ENCODE measurements around the gene TUNAR. TPM values are rescaled to one million over a fixed set of nuclear protein-coding genes. Genes with fewer than 3 reads are reported as not detected.

The TUNAR gene
- total RNA-seq, 1 donor from 2014 or later = 0.48 TPM

DNA sequence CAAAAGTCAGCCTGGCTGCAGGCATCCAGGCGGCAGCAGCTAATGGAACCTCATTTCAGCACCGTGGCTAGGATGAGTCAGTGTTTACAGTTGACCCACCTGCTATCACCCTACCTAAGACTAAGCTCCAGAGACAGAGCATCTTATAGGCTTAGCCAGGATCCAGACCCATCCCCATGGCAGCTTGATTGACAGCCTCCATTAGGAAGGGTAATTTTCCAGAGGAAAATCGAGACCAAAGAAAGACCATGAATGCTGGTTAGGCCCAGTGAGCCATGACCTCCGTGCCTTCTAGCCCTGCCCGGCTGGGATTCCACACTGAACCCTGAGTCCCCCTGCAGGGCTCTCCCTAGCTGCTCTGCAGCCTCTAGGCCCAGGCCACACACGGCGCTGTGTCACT, 38.7 kb downstream of the TUNAR start:
- DNase-seq (ENCODE audit: low spot score) = no peak

DNA sequence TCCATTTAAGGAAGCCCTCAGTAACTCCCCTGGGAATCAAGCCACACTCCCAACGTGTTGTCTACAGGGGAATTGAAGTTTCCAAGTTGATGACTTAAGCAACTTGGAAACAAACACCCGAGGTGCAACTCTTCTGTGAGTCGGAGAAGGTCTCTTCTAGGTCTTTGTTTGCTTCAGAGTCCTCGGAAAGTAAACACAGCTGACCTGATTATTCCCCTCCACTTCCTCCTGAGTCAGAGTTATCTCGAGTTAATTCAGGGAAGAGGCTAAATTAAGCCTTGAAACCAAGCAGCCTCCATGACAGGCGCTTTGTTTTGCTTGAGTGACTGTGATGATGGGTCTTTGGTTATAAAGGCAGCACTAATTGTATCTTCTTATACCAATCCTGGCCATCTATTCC, 41.8 kb downstream of the TUNAR start:
- no peak for DNase-seq (ENCODE audit: low spot score)

DNA sequence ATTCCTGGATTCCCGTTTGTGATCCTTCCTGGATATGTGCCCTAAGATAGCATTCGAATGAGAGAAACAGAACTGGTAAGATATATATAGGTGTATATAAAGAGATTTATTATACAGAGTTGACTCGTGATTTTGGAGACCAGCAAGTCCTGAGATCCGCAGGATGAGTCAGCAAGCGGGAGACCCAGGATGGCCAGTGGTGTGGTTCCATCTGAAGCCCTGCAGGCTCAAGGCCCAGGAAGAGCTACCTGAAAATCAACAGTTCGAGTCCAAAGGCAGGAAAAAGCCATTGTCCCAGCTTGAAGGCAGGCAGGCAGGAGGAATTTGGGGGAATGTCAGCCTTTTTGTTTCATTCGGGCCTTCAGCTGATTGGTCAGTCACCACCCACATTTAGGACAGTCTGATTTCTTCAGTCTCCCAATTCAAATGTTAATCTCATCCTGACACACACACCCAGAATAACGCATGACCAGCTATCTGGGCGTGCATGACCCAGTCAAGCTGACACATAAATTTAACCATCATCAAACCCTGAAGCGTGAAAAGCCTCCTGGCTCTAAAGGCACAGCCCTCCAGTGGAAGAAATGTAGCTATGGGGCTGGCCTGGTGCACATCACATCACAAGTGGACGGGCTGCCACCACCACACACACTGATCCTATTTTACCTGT, 44.3 kb downstream of the TUNAR start:
- DNase-seq (ENCODE audit: low spot score) = no peak

DNA sequence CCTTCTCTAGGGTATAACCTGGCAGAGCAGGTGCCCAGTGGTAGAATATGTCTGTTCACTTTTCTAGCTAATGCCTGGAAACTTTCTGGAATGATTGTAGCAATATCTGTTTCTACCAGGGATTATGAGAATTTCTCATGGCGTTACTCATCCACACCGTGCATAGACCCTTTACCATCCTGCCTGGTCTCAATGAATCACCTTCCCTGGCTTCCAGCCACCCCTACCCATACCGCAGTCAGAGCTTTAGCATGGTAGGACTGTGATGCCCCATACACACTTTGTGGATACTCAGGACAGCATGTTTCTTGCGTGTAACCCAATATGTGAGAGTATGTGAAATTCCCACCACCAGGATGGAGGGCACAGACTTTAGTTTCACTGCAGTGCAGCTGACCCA, 45.4 kb downstream of the TUNAR start:
- DNase-seq (ENCODE audit: low spot score) = no peak

DNA sequence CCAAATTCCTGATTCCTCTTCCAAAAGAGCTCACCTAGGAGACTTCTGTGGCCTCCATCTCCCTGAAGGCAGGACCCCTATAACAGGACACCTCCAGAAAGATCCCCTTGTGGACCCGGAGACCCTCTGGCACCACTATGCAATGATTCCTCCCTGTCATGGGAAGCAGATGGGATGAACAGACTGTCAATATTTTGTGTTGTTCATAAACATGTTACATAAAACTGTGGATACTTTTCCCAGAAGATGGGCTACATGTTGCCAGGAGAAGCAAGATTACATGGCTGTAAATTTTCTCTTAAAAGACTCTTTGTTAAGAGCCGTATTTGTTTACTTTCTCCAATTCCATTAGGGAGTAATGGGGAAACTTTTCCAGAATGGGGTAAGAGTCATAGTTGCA, 52.1 kb downstream of the TUNAR start:
- no peak for DNase-seq (ENCODE audit: low spot score)

DNA sequence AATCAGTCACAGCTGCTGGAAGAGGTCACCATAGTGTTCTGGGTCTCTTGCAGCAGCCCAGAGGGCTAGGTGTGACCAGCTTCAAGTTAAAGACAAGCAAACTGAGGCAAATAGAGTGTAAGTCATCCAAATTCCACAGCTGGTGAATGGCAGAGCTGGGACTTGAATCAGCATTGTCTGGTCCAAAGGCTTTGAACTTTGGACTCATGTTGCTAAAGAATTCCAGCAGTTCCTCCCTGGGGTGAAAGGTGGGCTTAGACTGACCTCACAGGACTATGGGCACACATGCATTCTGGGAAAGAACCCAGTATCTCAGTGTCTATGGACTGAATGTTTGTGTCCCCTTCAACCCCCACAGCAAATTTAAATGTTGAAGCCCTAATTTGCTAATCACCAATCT, 54.8 kb downstream of the TUNAR start:
- DNase-seq (ENCODE audit: low spot score) = no peak

DNA sequence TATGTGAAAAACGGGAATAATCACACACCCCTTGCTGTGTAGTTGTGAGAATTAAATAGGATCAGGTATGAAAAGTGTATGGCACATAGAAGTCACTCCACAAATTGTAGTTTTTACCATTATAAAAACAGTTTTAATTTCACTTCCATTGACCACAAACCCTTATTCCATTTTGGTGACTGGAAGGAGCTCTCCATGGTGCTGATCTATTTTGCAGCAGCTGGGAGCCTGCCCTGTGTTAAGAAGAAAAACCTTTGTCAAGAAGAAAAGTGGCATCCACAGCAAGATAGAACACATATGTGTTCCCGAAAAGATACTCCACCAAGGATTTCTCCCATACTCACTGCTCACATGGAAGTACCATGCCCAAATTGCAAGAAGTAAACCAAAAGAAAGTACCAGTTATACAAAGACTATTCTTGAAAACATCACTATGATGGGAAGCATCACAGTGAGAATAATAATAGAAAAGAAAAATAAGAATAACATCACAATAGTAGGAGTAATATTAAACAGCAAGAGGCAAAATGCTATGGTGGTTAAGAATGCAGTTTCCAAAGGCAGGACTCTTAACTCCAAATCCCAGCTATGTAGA, 58.7 kb downstream of the TUNAR start:
- DNase-seq (ENCODE audit: low spot score) = peak; percentile 49

DNA sequence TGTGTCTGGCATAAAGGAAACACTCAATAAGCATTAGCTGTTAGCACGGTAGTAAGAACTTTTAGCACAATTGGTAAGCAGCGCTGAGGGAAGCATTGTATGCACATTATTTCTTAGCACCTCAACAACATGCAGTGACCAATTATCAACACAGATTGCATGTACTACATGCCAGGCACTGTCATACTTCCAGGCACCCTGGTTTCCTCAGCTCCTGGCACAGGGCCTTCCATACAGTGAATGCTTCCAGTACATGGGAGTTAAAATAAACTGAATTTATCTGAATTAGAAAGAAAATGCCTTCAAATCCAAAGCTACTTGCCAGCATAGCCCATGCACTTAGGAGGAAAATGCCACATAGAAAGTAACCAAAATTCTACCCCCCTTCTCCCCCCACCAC, 59.4 kb downstream of the TUNAR start:
- DNase-seq (ENCODE audit: low spot score) = no peak

DNA sequence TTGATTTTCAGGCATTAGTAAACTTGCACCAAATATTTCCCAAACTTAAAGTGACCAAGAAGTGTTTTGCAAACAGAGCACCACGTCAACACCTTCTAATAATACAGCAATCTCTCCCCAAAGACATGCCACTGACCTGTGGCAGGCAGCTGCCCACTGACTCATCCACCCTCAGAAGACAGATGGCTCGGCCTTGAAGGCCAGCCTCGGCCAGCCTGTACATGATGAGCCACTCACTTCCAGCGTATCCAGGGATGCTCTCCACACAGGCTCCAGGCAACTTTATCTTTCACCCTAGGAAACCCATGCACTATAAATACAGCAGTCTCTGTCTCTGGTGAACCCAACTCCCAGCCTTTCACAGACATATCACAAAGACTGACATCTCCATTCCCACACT, 62.7 kb downstream of the TUNAR start:
- no peak for DNase-seq (ENCODE audit: low spot score)

DNA sequence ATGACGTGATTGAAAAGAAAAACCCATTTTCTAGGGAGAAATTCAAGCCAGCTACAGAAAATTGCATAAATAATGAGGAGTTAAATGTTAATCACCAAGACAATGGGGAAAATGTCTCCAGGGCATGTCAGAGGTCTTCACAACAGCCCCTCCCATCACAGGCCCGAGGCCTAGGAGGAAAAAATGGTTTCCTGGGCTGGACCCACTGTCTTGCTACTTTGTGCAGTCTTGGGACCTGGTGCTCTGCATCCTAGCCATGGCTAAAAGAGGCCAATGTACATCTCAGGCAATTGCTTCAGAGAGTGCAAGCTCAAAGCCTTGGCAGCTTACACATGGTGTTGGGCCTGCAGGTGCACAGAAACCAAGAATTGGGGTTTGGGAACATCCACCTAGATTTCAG, 65.3 kb downstream of the TUNAR start:
- DNase-seq (ENCODE audit: low spot score) = no peak

DNA sequence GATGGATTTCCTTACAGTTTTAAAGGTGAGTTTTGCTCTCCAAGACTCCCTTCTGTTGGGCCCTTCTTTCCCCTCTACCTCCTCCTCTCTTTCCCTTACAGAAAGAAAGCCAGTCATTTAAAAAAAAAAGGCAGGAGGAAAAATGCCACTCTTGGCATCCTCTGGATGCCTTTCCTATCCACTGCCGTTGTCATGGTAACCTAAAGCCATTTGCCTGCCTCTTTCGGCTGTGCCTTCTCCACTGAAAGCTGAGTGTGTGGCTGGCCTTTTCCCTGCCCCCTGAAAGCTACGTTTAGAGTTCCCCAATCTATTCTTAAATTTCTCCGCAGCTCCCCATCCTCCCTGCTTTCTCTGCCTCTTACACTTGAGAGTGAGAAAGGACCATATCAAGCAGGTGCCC, 67.1 kb downstream of the TUNAR start:
- DNase-seq (ENCODE audit: low spot score) = no peak

DNA sequence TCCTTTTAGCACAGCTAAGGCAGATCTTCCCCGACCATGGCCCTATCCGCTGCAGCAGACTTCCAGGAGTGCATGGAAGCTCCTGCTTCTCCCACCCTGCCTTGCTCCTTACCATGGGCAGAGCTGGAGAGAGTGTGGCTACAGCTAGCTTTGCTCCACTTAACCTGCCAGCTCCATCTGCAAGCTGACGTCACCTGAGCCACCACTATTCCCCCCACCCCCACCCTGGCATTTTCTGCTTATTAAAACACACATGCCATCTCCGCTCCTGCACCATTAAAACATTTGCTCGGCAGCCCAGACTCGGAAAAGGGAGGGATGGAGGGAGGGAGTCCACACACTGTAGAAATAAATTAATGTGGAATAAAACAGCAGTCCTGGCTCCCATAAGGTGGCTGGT, 67.8 kb downstream of the TUNAR start:
- DNase-seq (ENCODE audit: low spot score) = no peak

DNA sequence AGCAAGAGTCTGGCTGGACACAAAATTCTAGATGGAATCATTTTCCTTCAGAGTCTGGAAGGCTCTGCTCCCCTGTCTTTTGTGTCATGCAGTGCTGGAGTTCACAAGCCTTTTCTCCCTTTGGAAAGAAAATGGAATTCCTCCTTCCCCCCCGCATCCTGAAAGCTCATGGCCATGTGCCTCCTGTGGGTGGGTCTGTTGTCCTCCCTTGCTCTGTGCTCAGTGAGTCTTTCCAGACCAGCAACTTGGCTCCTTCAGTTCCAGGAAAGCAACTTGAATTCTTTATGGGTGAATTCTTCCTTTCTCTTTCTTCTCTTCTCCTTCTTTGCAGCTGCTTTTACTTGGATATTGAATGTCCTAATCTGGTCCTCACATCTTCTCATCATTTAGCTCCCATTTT, 70.2 kb downstream of the TUNAR start:
- DNase-seq (ENCODE audit: low spot score) = no peak

DNA sequence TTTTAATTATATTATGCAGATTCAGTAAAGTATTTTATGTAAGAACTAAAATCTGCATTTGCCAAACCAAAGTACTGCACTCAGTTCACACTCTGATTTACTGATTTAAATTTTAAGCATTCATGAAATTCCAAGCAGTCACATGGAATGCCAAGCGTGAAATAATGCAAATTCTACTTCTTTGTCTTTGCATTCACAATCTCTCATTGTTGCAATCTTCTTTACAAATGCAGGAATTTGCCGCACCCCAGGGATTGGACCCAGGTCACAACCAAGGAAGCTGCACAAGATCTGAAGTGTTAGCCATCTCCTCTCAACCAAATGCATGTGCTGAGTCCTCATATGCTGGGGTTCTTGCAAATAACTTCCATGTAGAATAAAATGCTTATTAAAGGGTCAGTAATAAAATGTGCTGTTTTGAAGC, 71.9 kb downstream of the TUNAR start:
- no peak for DNase-seq (ENCODE audit: low spot score)

DNA sequence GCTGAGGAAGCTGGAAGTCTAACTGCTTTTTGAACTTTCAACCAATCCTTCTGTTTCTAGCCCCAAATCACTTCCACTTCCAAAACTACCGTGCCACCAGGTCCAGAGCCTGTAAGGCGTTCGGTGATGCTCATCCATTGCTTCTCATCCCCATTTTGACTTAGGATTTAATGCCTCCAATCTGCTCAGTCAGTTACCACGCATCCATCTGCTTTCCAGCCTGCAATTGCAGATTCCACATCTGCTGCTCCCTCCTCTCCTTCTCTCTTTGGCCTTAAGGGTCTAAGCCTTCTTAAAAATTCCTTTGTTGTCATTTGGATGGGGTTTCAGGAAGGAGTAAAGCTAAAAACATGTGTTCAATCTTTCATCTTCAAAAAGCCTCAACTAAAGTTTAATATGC, 74.7 kb downstream of the TUNAR start:
- DNase-seq (ENCODE audit: low spot score) = no peak

DNA sequence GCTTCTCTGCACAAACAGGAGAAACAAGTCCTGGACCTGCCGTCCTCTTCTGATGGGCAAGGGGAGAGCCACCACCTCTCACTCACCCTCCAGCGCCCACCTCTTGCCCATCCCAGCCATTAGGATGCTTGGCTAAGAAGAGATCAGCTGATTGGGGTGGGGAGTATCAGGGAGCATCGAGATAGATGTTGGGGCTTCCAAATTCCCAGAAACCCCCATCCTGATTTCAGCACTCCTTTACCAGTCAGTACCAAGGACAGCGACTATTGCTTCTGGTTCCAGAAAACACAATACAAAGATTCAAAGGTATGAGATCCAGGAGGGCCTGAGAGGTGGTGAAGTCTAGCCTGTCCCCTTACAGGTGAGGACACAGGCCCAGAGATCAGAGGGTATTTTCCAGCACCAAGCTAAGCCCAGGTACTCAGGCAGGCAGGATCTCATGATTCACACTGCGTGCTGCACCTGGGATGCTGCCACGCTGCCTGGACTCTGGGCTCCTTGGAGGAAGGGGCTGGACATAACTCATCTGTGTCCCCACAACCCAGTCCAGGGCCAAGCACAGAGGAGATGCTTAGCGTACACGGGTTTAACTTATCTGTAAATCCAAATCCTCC, 76.6 kb downstream of the TUNAR start:
- peak; percentile 4 for DNase-seq (ENCODE audit: low spot score)

DNA sequence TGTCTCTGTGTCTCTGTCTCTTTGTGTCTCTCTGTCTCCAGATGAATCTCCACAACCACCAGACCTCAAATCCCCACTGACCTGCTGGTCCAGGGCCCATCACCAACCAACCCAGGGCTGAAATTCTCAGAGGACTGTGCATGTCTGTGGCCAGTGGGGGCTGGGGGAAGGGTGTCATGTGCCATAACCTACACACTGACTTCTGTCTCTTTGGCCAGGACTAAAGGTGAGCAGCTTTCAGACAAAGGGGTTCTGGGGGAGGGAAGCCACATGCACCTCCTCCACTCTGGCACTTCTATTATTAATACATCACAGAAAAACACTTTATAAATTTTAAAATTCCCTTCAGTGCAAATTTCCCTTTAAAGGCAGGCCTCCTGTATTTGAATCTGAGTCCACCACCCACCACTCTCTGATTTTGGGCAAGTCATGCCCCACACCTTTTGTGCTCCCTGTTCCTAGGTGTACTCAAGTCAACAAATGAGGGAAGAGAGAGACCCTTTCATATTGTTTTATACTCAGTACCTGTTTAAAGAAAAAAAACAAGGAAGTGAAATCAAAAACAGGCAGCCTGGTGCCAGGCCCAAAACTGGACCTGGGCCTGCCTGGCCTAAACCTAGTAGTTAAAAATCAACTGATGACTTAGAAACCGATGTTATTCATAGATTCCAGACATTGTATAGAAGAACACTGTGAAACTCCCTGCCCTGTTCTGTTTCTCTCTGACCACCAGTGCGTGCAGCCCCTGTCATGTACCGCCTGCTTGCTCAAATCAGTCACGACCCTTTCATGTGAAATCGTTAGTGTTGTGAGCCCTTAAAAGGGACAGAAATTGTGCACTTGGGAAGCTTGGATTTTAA, 80.2 kb downstream of the TUNAR start:
- DNase-seq (ENCODE audit: low spot score) = no peak

DNA sequence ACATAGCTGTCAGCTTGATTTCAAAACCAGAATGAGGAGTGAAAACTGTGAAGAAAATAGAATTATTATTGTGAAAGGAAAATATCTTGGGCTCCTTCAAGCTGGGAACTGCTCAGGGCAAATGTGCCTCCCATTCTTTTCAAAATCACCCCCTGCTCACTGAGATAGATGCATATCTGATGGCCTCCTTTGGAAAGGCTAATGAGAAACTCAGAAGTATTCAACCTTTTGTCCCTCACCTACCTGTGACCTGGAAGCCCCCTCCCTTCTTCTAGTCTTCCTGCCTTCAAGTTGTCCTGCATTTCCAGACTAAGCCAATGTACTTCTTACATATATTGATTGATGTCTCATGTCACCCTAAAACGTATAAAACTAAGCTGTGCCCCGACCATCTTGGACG, 81.5 kb downstream of the TUNAR start:
- DNase-seq (ENCODE audit: low spot score) = no peak

DNA sequence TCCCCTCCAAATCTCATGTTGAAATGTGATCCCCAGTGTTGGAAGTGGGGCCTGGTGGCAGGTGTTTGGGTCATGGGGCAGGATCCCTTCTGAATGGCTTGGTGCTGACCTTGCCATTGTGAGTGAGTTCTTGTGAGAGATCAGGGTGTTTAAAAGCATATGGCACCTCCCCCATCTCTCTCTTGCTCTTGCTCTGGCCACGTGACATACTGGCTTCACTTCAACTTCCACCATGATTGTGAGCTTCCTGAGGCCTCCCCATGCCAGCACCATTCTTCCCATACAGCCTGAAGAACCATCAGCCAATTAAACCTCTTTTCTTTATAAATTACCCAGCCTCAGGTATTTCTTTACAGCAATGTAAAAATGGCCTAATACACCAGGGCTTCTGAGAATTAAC, 82.7 kb downstream of the TUNAR start:
- DNase-seq (ENCODE audit: low spot score) = no peak

DNA sequence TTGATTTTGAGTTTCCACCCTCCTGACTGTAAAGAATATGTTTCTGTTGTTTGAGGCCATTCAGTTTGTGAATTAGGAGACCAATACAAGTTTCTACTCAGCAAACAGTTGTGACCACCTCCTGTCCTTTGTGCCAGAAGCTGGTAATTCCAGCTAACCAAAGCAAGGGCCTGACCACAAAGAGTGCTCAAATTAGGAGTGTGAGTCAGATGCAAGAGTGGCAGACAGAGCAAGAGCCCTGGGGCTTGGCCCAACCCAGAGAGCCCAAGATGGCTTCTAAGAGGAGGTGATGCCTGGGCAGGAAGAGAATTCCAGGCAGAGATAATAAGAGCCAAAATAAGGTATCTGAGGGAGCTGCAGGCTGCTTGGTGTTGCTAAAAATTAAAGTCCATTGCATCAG, 84.8 kb downstream of the TUNAR start:
- DNase-seq (ENCODE audit: low spot score) = no peak

DNA sequence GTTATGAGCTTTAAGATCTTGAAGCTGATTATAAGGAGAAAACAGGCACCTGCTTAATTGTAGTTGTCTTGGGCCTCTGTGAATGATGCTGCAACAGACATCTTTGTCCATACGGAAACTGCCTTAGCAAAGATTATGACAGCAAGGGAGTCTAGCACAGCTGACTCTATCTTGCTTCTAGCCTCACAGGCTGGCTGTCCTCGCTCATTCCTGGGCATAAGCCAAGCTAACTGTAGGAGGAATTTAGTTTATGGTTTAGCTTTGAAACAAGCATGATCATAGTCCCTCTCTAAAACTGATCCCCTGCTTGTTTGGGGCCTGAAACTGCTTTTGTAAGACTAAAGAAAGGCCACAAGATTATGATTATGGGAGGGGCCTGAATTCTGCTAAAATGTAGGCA, 88.3 kb downstream of the TUNAR start:
- DNase-seq (ENCODE audit: low spot score) = peak; percentile 45

DNA sequence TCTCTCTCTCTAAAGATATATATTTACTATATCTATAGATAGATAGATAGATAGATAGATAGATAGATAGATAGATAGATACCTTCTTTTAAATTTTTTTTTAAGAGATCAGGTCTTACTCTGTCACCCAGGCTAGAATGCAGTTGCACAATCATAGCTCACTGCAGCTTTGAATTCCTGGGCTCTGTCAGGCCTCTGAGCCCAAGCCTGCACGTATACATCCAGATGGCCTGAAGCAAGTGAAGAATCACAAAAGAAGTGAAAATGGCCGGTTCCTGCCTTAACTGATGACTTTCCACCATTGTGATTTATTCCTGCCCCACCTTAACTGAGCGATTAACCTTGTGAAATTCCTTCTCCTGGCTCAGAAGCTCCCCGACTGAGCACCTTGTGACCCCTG, 91.4 kb downstream of the TUNAR start:
- peak; percentile 8 for DNase-seq (ENCODE audit: low spot score)
